Omental fat pad (tissue), 4 donors: ENCODE results near the gene CACFD1. TPM values are rescaled to one million over a fixed set of nuclear protein-coding genes. Genes with fewer than 3 reads are reported as not detected.

Experiments
- ATAC-seq: fragments of 150-250 bp; one replicate; pipeline ENCODE4 v1.9.1; 2016; ENCODE audit warnings: mild to moderate bottlenecking, moderate library complexity; ENCODE audit not compliant: low FRiP score
- DNase-seq: peaks from one replicate; pipeline ENCODE4 v3.0.0-alpha.2; 2019; ENCODE audit warnings: low spot score
- total RNA-seq, 4 donors: library from RNA; depleted of rRNA; stranded (reverse); fragments of >200 nt; gene quantifications; one replicate each; pipeline ENCODE4 v1.1.0, GENCODE V29; 2016
- TF ChIP-seq, protein P1 (sequence below), 3 donors: fragments of 450-650 bp; IDR thresholded peaks; one replicate each; pipeline ENCODE4 v1.5.1; 2016 to 2017; ENCODE audit warnings: antibody characterized with exemption in 3 of 3, mild to moderate bottlenecking in 3 of 3, moderate library complexity in 2 of 3

Gene CACFD1
- total RNA-seq, 4 donors from 2014 or later, result 2.7 to 6.9 (median 4.8) TPM

GRCh38 chr9:133505186-133505830 is 45.5 kb downstream of the CACFD1 start:
- ATAC-seq (no peak), DNase-seq (no peak)
- TF ChIP-seq, protein P1, sequence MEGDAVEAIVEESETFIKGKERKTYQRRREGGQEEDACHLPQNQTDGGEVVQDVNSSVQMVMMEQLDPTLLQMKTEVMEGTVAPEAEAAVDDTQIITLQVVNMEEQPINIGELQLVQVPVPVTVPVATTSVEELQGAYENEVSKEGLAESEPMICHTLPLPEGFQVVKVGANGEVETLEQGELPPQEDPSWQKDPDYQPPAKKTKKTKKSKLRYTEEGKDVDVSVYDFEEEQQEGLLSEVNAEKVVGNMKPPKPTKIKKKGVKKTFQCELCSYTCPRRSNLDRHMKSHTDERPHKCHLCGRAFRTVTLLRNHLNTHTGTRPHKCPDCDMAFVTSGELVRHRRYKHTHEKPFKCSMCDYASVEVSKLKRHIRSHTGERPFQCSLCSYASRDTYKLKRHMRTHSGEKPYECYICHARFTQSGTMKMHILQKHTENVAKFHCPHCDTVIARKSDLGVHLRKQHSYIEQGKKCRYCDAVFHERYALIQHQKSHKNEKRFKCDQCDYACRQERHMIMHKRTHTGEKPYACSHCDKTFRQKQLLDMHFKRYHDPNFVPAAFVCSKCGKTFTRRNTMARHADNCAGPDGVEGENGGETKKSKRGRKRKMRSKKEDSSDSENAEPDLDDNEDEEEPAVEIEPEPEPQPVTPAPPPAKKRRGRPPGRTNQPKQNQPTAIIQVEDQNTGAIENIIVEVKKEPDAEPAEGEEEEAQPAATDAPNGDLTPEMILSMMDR (IDR thresholded peaks at IDR 0.05), result no peak

DNA sequence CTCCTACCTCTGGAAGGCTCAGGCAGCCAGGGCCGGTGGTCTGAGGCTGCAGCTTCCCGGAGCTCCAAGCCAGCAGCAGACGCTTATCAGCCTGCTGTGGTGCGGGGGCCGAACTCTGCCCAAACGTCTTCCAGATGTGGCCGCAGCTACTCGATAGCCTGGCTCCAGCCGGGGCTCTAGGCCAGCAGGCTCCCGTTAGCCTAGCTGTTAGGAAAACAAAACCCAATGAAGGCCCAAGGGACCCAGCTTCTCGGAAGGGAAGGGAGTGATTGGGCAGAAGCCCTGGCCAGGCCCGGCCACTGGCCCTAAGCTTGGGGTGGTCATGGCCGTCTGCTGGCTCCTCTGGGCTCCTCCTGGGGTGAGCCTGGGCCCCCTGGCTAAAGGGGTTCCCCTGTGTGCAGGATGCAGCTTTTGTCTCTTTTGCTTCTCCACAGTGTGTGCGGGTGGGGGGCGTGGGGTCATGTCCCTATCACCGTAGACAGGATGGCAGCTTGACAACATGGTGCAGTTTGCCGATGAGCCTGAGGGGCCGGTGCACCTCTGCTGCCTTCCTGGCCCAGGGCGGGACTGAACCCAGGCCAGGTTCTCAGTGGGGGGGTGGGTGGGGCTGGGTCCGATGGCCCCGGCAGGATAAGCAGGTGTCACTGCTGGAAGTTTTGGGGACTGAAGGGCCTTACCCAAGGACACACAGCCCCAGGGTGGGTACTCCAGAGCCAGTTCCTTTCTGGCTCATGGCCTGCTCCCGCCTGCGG is 46.3 kb downstream of the CACFD1 start:
- DNase-seq, result no peak
- TF ChIP-seq, protein P1 (IDR thresholded peaks at IDR 0.05), result no peak
- ATAC-seq, result no peak

DNA sequence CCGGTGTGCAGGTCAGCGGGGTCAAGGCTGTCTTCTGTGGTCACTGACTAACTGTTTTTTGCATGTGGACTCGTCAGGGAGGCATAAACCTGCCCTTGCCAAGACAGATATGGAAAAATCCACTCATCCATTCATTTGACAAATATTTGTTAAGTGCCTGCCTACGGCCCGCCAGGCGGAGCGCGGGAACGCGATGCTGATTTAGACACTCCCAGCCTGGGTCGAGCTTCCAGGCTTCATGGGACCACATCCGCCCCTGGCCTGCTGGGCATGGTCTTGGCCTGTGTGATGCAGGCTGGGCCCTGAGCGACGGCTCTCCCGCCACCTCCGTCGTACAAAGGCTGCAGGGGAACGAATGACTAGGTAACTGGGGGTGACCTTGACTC is 46.9 kb downstream of the CACFD1 start:
- DNase-seq (no peak), ATAC-seq (peak; percentile 68)
- TF ChIP-seq, protein P1 (IDR thresholded peaks at IDR 0.05), result no peak

- DNase-seq, result no peak
- no peak for ATAC-seq
- TF ChIP-seq, protein P1 (IDR thresholded peaks at IDR 0.05), result no peak
These were observed 47.6 kb downstream of the CACFD1 start for GRCh38 chr9:133507246-133507965.

DNA sequence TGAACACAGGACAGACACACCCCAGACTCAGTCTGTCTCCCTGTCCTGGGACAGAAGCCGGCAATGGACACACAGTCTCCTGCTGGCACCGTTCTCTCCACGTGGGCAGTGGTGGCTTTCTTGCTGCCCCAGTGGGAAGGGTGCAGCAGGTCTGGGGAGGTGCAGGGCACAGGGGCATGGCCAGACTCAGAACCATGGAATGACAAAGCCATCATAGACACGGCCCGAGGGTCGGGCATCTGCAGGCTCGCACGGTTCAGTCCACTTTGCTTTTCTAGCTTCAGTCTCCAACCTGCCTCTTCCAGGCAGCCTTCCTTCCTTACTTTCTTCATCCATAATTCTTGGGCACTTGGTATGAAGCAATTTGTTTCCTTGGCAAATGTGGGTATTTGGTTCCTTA is 48.3 kb downstream of the CACFD1 start:
- TF ChIP-seq, protein P1 (IDR thresholded peaks at IDR 0.05), result no peak
- DNase-seq, result no peak
- ATAC-seq, result no peak

DNA sequence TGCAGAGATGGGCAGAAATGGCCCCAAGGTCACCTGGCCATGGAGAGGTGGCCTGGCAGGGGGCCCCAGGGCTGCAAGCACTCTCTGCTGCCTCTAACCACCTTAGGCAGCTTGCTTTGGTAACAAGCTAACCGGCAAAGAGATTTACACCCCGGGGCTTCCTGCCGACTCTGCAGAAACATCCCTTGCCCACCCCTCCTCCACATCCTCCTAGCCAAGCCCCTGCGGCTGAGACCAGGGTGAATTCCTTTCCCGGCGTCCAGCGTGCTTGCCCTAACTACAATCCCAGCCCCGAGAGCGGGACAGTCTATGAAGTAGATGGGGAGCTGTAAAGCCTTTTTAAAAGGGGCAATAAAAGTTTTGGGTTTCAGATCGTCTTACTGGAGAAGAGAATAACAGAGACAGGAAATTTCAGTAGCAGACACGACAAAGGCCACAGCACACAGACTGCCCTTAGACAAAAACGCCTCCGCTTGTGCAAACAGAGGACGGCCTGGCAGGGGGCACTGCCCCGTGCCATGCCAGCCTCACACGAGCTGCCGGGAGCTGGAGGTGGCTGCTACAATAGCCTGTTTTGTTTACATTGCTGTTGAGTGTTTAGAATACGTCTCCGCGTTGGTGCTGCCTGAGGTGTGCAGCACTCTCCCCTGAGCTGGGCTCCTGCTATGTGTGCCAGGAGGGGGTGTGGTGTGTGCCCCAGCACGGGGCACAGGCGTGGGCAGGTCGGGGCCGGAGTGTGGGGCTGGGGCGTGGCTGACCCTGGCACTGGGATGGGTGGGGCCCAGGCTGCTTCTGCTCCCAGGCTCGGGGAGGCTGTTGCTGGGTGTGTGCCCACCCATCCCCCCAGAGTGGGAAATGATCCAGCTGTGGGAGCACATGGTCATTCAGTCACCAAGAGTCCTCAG is 49.7 kb downstream of the CACFD1 start:
- DNase-seq (no peak), ATAC-seq (no peak)
- TF ChIP-seq, protein P1 (IDR thresholded peaks at IDR 0.05), result no peak
